GM15510 (cell line): ENCODE measurements around the gene GRHPR.
A peak's percentile ranks its signal among the peaks of the same experiment; 100 is the strongest.

Experiments used
- POLR2A ChIP-seq: IDR thresholded peaks from 3 replicates; pipeline ENCODE4 v1.6.1; 2011; ENCODE audit warnings: borderline replicate concordance; ENCODE audit not compliant: insufficient read length; ENCODE audit errors: extremely low read depth

The GRHPR gene

GRCh38 chr9:37385286-37385685 lies 37.2 kb upstream of the GRHPR start:
- no peak for TF ChIP-seq POLR2A

DNA sequence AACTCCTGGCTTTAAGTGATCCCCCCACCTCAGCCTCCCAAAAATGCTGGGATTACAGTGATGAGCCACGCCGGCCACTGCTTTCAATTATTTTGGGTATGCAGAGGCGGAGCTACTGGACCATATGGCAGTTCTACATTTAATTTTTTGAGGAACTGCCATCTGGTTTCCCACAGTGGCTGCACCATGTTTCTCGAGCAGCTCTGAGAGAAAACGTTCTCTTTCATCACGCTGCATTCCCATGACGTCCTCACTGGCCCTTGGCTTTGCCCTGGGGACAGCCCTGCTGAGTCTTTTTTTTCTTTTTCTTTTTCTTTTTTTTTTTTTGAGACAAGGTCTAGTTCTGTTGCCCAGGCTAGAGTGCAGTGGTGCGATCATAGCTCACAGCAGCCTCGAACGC lies 35.5 kb upstream of the GRHPR start:
- TF ChIP-seq POLR2A, result no peak

- no peak for TF ChIP-seq POLR2A
Measured at GRCh38 chr9:37390759-37391158, 31.7 kb upstream of the GRHPR start.

DNA sequence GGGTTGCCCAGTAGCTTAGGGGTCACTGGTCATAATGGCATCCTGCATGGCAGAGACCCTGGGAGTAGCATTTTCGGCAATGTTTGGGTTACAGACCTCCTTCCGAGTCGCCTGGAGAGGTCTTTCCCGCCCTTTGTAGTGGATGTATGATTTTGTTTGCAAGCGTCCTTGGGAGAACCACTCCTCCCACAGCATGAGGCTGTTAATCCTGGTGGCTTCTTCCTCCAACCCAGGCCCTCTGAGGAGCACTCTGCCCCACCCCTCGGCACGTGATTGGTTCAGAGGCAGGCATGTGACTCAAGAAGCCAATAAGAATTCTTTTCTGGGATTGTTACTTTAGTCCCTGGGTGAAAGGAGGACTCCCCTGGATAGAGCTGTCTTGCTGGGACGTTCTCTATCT lies 30.2 kb upstream of the GRHPR start:
- TF ChIP-seq POLR2A, result no peak

DNA sequence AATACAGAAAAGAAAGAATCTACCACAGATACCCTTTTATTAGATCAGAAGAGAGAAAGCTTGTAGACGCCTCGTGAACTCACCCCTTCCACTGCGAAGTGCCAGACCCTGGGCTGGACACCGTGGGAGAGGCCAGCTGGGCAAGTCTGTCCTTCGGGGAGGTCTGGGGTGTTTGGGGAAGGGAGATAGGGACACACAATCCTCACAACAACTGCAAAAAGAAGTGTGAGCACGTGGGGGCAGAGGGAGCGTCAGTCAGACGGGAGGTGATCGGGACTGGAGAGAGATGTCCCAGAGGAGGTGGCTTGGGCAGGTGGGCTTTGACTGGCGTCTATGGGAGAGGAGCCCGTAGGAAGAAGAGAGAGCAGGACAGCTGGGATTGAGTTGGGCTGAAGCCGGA lies 27.3 kb upstream of the GRHPR start:
- TF ChIP-seq POLR2A, result no peak

- TF ChIP-seq POLR2A, result no peak
Measured at GRCh38 chr9:37395663-37396062, 26.8 kb upstream of the GRHPR start.

DNA sequence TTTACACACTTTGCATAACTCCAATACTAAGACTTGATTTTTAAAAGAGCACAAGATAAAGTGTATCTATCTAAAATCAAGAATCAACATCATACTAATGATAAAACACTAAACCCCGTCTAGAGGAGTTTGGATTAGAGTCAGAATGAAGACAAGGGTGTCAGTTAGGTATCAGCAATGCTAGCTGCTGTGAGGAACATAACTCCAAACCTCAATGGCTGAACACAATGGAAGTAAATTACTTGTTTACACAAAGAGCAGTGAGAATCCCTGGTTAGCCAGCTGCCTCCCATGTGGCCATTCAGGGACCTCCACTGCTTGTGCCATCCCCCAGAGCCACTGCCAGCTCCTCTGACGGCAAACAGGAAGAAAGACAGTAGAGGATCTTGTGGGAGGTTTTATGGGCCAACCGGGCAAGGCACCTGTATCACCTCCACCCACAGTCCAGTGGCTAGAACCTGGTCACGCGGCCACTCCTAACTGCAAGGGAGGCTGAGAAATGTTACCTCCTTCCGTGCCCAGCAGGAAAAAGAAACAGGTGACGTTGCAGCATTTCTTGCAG lies 24.0 kb upstream of the GRHPR start:
- TF ChIP-seq POLR2A, result peak; percentile 27

DNA sequence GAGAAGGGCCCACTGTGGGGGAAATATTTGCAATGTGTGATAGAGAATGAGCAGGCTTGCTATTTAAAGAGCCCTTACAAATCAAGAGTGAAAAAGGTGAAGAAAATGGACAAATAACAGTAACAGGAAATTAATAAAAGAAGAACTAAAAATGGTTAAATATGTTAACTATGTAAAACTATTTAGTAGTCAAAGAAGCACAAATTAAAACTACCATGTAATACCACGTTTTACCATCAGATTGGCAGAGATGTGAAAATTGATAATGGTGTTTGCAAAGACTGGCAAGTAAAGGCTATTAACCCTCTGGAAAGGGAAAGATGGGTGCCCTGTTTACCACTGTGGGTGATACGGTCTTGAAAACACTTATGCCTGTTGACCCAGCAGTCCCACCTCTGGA lies 23.2 kb upstream of the GRHPR start:
- no peak for TF ChIP-seq POLR2A

- TF ChIP-seq POLR2A, result no peak
Measured at GRCh38 chr9:37404590-37404989, 17.9 kb upstream of the GRHPR start.

- no peak for TF ChIP-seq POLR2A
Measured at GRCh38 chr9:37405350-37405749, 17.1 kb upstream of the GRHPR start.

- TF ChIP-seq POLR2A, result no peak
Measured at GRCh38 chr9:37405764-37406380, 16.6 kb upstream of the GRHPR start.

- TF ChIP-seq POLR2A, result peak; percentile 32
Measured at GRCh38 chr9:37406603-37407401, 15.7 kb upstream of the GRHPR start.

DNA sequence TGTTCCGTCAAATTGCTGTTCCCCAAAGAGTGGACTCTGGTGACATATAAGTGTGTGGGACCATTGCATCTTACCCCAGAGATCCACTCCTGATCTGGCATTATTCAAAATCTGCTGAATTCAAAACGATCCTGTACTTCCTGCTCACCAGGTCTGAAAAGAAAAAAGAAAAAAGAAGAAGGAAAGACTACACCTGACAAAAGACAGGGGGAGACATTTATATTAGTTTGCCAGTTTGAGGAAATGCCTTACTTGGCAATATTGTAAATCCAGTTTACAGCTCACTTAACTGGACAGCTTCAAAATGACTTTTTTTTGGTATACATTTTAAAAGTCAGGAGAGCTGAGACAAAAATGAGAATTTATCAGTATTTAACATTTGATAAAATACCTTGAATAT lies 15.0 kb upstream of the GRHPR start:
- TF ChIP-seq POLR2A, result no peak

GRCh38 chr9:37408933-37409710 lies 13.4 kb upstream of the GRHPR start:
- TF ChIP-seq POLR2A, result peak; percentile 56

DNA sequence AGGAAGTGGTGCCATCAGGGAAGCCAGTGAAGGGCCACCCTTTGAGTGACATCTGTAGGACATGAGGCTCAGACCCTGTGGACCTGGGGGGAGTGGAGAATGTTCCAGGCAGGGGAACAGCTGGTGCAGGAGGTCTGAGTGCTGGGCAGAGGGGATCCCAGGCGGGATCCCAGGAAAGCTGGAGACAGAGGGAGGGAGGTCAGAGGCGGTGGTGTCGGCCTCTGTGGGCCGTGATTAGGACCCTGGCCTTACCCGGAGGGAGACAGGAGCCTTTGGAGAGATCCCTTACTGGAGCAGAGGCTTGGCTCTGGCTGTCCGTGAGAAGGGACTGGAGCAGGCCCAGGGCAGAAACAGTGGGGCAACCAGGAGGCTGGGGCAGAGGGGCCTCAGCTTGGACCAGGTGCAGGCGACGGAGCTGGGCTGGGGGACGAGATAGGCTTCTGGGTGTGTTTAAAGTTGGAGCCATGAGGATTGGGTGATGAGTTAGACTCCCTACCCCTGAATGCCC lies 12.1 kb upstream of the GRHPR start:
- TF ChIP-seq POLR2A, result no peak
